HG03354 (cell line): ENCODE measurements around the gene AXIN1.
"Not testable (repeated sequence)": the region's sequence is repeated elsewhere in the genome, so short reads cannot be mapped to it uniquely, and the experiment has no call there.

Source experiments
- ATAC-seq: cut with Tn5 transposase; IDR thresholded peaks from one replicate; pipeline ENCODE4 v1.9.1; 2021; ENCODE audit warnings: mild to moderate bottlenecking; ENCODE audit not compliant: unreplicated experiment, poor library complexity, severe bottlenecking

Gene AXIN1

DNA sequence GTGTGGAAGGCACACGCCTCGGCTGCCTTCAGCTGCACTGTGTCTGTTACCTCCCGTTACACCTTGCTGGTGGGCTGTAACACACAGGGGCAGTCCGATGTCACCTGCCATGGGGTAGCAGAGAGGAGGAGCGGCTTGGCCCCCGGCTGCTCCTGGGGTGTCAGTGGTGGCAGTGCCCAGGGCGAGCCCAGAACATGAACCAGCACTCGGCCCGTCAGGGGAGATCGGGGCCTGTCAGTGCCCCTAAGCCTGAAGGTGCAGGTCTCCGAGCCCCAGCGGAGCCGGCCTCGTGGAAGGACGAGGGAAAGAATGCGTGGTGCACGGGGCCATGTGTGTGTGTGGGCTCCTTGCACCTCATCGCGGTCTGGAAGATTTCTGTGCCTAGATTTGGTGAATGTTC lies 92.2 kb downstream of the AXIN1 start:
- no peak for ATAC-seq

DNA sequence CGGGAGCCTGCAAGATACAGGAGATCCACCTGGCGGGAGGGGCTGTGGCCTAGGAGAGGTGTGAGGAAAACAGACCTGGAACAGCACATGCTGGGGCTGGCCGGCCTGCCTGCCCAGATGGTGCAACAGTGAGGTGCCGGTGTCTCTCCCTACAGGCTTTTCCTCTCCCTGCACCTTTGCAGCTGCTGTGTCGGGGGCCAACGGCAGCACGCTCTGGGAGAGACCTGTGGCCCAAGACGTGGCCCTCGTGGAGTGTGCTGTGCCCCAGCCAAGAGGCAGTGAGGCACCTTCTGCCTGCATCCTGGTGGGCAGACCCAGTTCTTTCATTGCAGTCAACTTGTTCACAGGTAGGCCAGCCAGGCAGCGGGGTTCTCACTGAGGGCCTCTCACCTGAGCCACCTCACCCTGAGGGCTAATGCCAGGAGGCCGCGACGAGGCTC lies 92.7 kb downstream of the AXIN1 start:
- no peak for ATAC-seq

DNA sequence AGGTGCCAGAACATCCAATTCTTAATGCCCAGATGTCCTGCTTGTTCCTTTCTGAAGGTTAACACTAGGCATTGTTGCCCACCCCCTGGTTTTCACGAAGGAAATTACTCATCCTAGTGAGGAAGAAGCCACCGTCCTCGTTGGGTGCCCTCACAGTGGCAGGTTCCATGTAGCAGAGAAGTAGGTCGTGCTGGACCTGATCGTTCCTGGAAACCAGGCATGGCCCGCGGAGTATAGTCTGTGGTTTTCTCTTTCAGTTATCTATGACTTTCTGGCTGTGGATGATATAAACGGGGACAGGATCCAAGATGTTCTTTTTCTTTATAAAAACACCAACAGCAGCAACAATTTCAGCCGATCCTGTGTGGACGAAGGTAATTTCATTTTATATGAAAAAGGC lies 93.3 kb downstream of the AXIN1 start:
- ATAC-seq, result no peak

DNA sequence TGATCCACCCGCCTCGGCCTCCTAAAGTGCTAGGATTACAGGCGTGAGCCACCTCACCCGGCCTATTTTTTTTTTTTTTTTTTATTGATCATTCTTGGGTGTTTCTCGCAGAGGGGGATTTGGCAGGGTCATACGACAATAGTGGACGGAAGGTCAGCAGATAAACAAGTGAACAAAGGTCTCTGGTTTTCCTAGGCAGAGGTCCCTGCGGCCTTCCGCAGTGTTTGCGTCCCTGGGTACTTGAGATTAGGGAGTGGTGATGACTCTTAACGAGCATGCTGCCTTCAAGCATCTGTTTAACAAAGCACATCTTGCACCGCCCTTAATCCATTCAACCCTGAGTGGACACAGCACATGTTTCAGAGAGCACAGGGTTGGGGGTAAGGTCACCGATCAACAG lies 94.4 kb downstream of the AXIN1 start:
- not testable (repeated sequence) for ATAC-seq

DNA sequence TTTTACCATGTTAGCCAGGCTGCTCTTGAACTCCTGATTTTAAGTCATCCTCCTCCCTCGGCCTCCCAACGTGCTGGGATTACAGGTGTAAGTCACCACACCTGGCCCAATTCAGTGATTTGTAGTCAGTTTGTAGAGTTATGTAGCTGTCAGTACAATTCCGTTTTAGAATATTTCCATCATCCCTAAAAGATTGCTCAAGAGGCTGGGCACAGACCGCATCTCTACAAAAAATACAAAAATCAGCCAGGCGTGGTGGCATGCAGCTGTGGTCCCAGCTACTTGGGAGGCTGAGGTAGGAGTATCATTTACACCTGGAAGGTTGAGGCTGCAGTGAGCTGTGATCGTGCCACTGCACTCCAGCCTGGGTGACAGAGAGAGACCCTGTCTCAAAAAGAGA lies 97.3 kb downstream of the AXIN1 start:
- no peak for ATAC-seq

DNA sequence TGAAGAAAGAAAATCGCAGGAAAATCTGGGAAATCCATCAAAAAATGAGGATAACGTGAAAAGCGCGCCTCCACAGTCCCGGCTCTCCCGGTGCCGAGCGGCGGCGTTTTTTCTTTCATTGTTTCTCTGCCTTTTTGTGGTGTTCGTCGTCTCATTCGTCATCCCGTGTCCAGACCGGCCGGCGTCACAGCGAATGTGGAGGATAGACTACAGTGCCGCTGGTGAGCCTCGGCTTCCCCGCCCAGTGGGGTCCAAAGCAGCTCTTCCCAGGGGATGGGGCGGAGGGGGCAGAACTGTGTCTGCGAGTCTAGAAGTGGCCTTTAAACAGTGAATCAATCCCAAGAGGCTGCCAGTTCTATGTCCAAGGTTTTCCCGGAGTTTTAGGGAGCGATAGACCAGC lies 98.1 kb downstream of the AXIN1 start:
- no peak for ATAC-seq

DNA sequence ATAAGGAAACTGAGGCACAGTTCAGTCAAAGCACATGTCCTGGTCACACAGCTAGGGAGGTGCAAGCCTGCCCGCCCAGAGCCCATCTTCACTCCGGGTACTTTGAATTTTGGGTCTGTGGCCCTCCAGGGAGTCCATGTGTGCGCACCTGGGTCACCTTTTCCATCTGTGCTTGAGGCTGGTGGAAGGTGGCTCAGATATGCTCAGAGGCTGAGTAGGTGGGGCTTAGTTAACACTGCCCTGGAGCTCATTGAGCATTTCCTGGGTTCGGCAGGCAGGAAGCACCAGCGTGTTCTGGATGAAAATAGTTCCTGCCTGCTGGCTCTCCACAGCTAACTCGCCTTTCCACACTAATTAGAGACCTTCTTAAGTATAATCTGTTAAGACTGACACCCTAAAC lies 98.7 kb downstream of the AXIN1 start:
- no peak for ATAC-seq

DNA sequence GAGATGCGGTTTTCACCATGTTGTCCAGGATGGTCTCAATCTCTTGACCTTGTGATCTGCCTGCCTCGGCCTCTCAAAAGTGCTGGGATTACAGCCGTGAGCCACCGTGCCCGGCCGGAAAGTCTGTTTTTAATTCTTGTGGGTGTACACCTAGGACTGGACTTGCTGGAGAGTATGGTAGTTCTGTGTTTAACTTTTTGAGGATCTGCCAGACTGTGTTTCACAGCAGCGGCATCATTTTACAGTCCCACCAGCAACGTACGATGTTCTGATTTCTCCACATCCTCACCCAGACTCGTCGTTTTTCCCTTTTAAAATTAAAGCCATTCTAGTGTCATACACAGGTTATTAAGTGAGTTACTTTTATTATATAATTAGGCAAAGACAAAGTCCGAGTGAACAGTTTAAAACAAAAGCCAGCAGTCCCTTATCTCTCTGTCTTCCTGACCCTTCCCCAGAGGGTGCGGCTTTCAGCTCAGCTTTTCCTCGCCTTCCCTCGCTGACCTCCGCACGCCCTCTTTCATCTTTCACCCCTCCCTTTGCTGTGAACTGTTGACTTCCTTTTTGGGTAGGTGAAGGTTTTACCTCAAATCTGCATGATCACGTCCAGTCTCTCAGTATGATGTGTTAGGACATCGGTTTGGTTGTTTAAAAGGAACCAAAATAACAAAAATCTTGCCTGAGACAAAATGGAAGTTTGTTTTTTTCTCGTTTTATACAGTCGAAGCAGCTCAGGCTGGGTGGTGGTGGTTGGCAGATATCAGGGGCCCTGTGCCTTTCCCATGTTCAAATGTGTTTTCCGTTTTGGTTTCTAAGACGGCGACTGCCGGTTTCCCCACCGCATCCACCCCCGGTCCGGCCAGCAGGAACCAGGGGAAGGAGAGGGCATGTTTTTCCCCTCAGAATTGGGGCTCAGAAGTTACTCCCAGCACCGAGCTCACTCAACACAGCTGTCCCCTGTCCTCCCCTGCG lies 99.9 kb downstream of the AXIN1 start:
- no peak for ATAC-seq

DNA sequence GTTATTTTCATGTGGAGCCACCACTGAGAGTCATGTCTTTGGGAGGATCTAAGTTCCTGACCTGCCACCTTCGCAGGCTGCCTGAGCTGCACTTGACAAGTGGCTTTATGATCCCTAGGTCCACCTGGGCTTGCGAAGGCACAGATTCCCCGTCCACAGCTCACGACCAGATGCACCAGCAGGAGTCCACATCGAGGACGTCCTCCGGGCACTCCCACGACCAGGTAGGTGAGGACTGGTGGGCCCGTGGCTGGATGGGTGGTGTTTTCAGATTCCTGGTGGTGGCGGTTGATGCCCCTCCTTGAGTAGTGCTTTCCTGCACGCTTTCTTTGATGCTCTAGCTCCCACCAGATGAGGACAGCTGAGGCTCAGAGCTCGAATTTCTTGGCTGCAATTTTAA lies 103.1 kb downstream of the AXIN1 start:
- ATAC-seq, result no peak

DNA sequence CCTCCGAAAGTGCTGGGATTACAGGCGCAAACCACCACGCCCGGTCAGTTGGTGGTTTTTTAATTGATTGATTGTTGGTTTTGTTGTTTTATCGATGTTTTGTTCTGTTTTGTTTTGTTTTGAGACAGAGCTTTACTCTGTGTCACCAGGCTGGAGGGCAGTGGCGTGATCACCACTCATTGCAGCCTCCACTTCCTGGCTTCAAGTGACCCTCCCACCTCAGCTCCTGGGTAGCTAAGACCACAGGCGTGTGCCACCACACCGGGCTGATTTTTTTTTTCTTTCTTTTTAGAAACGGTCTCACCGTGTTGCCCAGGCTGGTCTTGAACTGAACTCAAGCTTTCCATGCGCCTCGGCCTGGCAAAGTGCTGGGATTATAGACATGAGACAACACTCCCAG lies 105.5 kb downstream of the AXIN1 start:
- ATAC-seq, result no peak

DNA sequence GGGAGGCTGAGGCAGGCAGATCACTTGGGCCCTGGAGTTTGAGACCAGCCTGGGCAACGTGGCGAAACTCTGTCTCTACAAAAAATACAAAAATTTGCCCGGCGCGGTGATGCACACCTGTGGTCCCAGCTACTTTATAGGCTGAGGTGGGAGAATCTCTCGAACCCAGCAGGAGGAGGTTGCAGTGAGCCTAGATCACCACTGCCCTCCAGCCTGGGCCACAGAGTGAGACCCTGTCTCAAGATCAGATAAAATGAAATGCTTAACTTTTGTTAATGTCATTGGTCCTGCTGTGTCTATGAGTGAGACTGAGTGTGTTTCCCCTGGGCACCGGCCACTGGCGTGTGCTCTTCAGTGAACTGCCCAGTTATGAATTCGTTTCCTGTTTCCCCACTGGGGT lies 107.4 kb downstream of the AXIN1 start:
- ATAC-seq, result no peak

DNA sequence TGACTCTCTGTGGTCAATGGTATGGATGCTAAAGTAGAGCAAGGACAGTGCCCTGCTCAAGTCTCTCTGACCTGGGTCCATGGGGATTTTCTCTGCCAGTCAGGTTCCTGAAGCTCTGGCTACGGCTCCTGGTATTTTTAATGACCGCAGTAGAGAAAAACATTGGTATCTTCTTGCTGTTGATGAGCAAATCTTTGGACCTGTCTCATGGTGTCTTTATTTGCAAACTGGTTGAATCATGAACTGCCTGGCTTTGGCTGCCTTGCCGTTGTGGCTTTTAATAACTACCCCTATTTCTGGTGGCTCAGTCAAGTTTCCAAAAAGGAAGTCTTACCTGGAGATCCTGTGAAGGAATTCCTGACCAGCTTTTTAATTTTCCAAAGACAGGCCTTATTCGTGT lies 109.2 kb downstream of the AXIN1 start:
- ATAC-seq, result no peak

DNA sequence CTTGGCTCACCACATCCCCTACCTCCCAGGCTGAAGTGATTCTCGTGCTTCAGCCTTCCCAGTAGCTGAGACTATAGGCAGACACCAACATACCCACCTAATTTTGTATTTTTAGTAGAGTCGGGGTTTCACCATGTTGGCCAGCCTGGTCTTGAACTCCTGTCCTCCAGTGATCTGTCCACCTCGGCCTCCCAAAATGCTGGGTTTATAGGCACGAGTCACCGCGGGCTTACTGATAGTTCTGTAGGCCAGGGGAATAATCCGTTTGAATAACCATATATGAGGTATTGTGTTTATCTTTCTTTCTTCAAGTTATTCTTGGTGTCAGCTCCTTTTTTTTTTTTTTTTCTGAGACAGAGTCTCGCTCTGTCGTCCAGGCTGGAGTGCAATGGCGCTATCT lies 110.2 kb downstream of the AXIN1 start:
- ATAC-seq, result no peak

DNA sequence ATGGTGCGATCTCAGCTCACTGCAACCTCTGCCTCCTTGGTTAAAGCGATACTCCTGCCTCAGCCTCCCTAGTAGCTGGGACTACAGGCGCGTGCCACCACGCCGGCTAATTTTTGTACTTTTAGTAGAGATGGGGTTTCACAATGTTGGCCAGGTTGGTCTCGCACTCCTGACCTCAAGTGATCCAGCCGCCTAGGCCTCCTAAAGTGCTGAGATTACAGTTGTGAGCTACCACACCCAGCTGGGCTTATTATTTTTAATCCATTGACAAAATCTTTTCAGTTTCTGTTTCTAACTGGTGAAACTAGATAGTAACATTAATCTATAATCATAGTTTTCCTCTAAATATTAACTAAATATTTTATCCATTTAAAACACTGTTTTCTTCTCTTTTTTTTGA lies 112.0 kb downstream of the AXIN1 start:
- no peak for ATAC-seq

DNA sequence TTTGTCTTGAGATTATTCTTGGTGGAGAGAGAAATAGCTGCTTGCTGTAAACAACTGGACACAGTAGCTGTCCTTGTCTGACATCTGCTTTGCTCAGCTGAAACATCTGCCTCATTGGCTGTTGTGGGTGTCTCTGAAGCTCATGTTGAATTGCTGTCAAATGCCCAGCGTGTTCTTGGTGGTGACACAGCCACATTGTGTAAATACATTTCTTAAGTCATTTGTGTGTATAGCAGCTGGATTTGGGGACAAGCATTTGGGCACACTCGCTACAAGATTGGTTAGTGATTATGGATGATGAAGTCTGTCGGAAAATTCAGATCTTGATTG lies 112.6 kb downstream of the AXIN1 start:
- ATAC-seq, result no peak
